Thoracic aorta (tissue), 2 donors: ENCODE data around the gene CLCN1. TPM values are rescaled to one million over a fixed set of nuclear protein-coding genes. Genes with fewer than 3 reads are reported as not detected.
A peak's percentile ranks its signal among the peaks of the same experiment; 100 is the strongest.

Experiments used
- ATAC-seq: fragments of 150-250 bp; one replicate; pipeline ENCODE4 v1.8.0; 2017; ENCODE audit warnings: low read depth; ENCODE audit not compliant: insufficient number of reproducible peaks, low FRiP score
- DNase-seq: peaks from one replicate; pipeline ENCODE4 v3.0.0-alpha.2; 2020; ENCODE audit warnings: low spot score
- H3K27ac ChIP-seq, 2 donors: fragments of 200-600 bp; sonication (generic); 1 replicate in 1 of 2; 2 replicates in 1 of 2; pipeline ENCODE4 v1.5.1; 2016; ENCODE audit warnings: mild to moderate bottlenecking in 2 of 2, moderate library complexity in 2 of 2
- H3K27me3 ChIP-seq: fragments of 200-600 bp; sonication (generic); replicated peaks from 2 replicates; pipeline ENCODE4 v1.6.0; 2016; ENCODE audit warnings: mild to moderate bottlenecking; ENCODE audit not compliant: insufficient read depth
- H3K36me3 ChIP-seq: fragments of 200-600 bp; sonication (generic); one replicate; pipeline ENCODE4 v1.5.1; 2016
- H3K4me1 ChIP-seq, 2 donors: fragments of 200-600 bp; sonication (generic); 1 replicate in 1 of 2; 2 replicates in 1 of 2; pipeline versions ENCODE4 v1.5.1 to v1.6.0; 2016; ENCODE audit warnings: low read depth in 2 of 2, mild to moderate bottlenecking in 1 of 2; ENCODE audit not compliant: control insufficient read depth in 1 of 2
- H3K4me3 ChIP-seq: fragments of 200-600 bp; sonication (generic); 2 replicates; pipeline ENCODE4 v1.5.1; 2016; ENCODE audit warnings: mild to moderate bottlenecking
- H3K9me3 ChIP-seq: fragments of 200-600 bp; sonication (generic); 2 replicates; pipeline ENCODE4 v1.5.1; 2016
- CTCF ChIP-seq: fragments of 200-600 bp; sonication (generic); IDR thresholded peaks from one replicate; pipeline ENCODE4 v1.5.1; 2019; ENCODE audit warnings: antibody characterized with exemption
- total RNA-seq, 2 donors: library from RNA; depleted of rRNA; stranded (reverse); fragments of >200 nt; gene quantifications; one replicate each; pipeline versions ENCODE4 v1.1.0 to v1.2.3, GENCODE V29; 2016

The CLCN1 gene
- total RNA-seq, 2 donors from 2014 or later = 0.68 TPM; not detected in 1

- ATAC-seq = no peak
These were observed 27.7 kb downstream of the CLCN1 start for GRCh38 chr7:143343596-143343995.

GRCh38 chr7:143345428-143345900 lies 29.6 kb downstream of the CLCN1 start:
- peak overlapping the region; percentile 41 for H3K4me3 ChIP-seq
- H3K27me3 ChIP-seq = no peaks in the 10 kb centered on the region
- no peak for DNase-seq
- TF ChIP-seq CTCF = peak; percentile 30
- H3K36me3 ChIP-seq = no peaks in the 10 kb centered on the region
- peaks cover 0 to 6% of the 10 kb centered on the region in 2 donors for H3K4me1 ChIP-seq
- H3K9me3 ChIP-seq = no peaks in the 10 kb centered on the region
- ATAC-seq = no peak
- no peak overlapping the region for H3K27ac ChIP-seq

More at GRCh38 chr7:143343596-143343995, 27.7 kb downstream of the CLCN1 start:
- Histone ChIP-seq H3K27ac (no peak overlapping the region), H3K36me3 (no peaks in the 10 kb centered on the region), H3K4me3 (no peak overlapping the region), H3K27me3 (no peaks in the 10 kb centered on the region), H3K4me1 (peaks cover 0 to 6% of the 10 kb centered on the region in 2 donors), H3K9me3 (no peaks in the 10 kb centered on the region)
- DNase-seq = no peak
- TF ChIP-seq CTCF = no peak

- no peak for TF ChIP-seq CTCF
- Histone ChIP-seq H3K27me3 (no peaks in the 10 kb centered on the region), H3K36me3 (no peaks in the 10 kb centered on the region), H3K4me3 (no peak overlapping the region), H3K4me1 (peaks cover 0 to 6% of the 10 kb centered on the region in 2 donors), H3K9me3 (no peaks in the 10 kb centered on the region), H3K27ac (no peak overlapping the region)
- ATAC-seq = no peak
- DNase-seq = no peak
These were observed 30.1 kb downstream of the CLCN1 start for GRCh38 chr7:143346018-143346417.

- Histone ChIP-seq H3K4me3 (no peak overlapping the region), H3K9me3 (no peaks in the 10 kb centered on the region), H3K27ac (no peak overlapping the region), H3K36me3 (no peaks in the 10 kb centered on the region), H3K4me1 (peaks cover 0 to 6% of the 10 kb centered on the region in 2 donors), H3K27me3 (no peaks in the 10 kb centered on the region)
- no peak for TF ChIP-seq CTCF
- DNase-seq (no peak), ATAC-seq (no peak)
These were observed 32.0 kb downstream of the CLCN1 start for GRCh38 chr7:143347950-143348349.

GRCh38 chr7:143351060-143351459 lies 35.1 kb downstream of the CLCN1 start:
- Histone ChIP-seq H3K4me1 (no peaks in the 10 kb centered on the region), H3K27me3 (no peaks in the 10 kb centered on the region), H3K36me3 (no peaks in the 10 kb centered on the region), H3K4me3 (no peak overlapping the region), H3K27ac (no peak overlapping the region), H3K9me3 (no peaks in the 10 kb centered on the region)
- DNase-seq = no peak
- ATAC-seq = no peak
- no peak for TF ChIP-seq CTCF
